Brain microvascular endothelial cell (primary cell): Measurements from ENCODE around the gene HOXB3.

Experiments
- DNase-seq: peaks from one replicate; pipeline ENCODE4 v3.0.0-alpha.2; 2020
- H3K27ac ChIP-seq: fragments of 250-450 bp; sonication (Bioruptor Pico); 2 replicates; pipeline ENCODE4 v1.5.1; 2020; ENCODE audit warnings: mild to moderate bottlenecking, moderate library complexity
- H3K27me3 ChIP-seq: fragments of 250-450 bp; sonication (Bioruptor Pico); replicated peaks from 2 replicates; pipeline ENCODE4 v1.5.1; 2020; ENCODE audit warnings: mild to moderate bottlenecking
- H3K36me3 ChIP-seq: fragments of 250-450 bp; sonication (Bioruptor Pico); replicated peaks from 2 replicates; pipeline ENCODE4 v1.5.1; 2020; ENCODE audit warnings: mild to moderate bottlenecking
- H3K4me3 ChIP-seq: 2 replicates; pipeline ENCODE4 v1.5.1; 2011; ENCODE audit warnings: low read depth, mild to moderate bottlenecking, control low read depth, low read length, moderate library complexity
- in situ Hi-C: cut with HindIII; loops from 2 replicates; pipeline ENCODE4 v1.10.0; 2017; ENCODE audit warnings: low sequenced_read_pairs, low pct_ligation_motif_present
- TF ChIP-seq, protein P1 (sequence below): IDR thresholded peaks from 2 replicates; pipeline ENCODE4 v1.5.1; 2011; ENCODE audit warnings: low read depth, mild to moderate bottlenecking, moderate library complexity, low read length, control low read depth, inconsistent platforms; ENCODE audit errors: missing control alignments

HOXB3 gene

GRCh38 chr17:48532261-48532660, 57.8 kb downstream of the HOXB3 start:
- H3K27me3 ChIP-seq: peaks cover 54% of the 10 kb centered on the region

GRCh38 chr17:48530887-48531272, 59.2 kb downstream of the HOXB3 start, which contains the start of gene HOXB1:
HOXB1 (minus strand) TSS chr17:48531011; CDS start chr17:48530904, 107 bp downstream.
- Histone ChIP-seq H3K27ac (no peak within 1 kb of the TSS), H3K27me3 (peaks cover 68% of the 10 kb centered on the region), H3K36me3 (no peaks in the 10 kb centered on the region), H3K4me3 (no peak within 1 kb of the TSS)
- TF ChIP-seq, protein P1, sequence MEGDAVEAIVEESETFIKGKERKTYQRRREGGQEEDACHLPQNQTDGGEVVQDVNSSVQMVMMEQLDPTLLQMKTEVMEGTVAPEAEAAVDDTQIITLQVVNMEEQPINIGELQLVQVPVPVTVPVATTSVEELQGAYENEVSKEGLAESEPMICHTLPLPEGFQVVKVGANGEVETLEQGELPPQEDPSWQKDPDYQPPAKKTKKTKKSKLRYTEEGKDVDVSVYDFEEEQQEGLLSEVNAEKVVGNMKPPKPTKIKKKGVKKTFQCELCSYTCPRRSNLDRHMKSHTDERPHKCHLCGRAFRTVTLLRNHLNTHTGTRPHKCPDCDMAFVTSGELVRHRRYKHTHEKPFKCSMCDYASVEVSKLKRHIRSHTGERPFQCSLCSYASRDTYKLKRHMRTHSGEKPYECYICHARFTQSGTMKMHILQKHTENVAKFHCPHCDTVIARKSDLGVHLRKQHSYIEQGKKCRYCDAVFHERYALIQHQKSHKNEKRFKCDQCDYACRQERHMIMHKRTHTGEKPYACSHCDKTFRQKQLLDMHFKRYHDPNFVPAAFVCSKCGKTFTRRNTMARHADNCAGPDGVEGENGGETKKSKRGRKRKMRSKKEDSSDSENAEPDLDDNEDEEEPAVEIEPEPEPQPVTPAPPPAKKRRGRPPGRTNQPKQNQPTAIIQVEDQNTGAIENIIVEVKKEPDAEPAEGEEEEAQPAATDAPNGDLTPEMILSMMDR: no peak
- DNase-seq: no peak
- in situ Hi-C loops: no loop called here

More at GRCh38 chr17:48532261-48532660, 57.8 kb downstream of the HOXB3 start:
- no peak for DNase-seq
- H3K27ac ChIP-seq: no peak overlapping the region
- TF ChIP-seq, protein P1: no peak
- no peaks in the 10 kb centered on the region for H3K36me3 ChIP-seq
- in situ Hi-C loops: no loop called here
- no peak overlapping the region for H3K4me3 ChIP-seq

GRCh38 chr17:48530208-48530886, 59.7 kb downstream of the HOXB3 start:
- no peak for DNase-seq
- Histone ChIP-seq H3K27ac (no peak overlapping the region), H3K27me3 (peaks cover 71% of the 10 kb centered on the region), H3K36me3 (no peaks in the 10 kb centered on the region), H3K4me3 (no peak overlapping the region)
- TF ChIP-seq, protein P1: no peak
- in situ Hi-C loops: no loop called here

DNA sequence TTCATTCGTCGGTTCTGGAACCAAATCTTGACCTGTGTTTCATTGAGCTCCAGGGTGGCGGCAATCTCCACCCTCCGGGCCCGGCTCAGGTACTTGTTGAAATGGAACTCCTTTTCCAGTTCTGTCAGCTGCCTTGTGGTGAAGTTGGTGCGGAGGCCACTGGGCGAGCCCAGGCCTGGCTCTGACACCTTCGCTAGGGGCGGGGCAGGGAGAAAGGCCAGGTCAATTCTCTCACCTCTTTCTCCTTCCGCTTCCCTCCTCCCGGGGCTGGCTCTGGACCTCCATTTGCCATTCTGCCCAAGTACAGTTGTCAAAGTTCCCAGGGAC, 60.4 kb downstream of the HOXB3 start:
- no peaks in the 10 kb centered on the region for H3K36me3 ChIP-seq
- in situ Hi-C loops: no loop called here
- H3K27ac ChIP-seq: no peak overlapping the region
- TF ChIP-seq, protein P1: no peak
- DNase-seq: no peak
- H3K4me3 ChIP-seq: no peak overlapping the region
- peaks cover 74% of the 10 kb centered on the region for H3K27me3 ChIP-seq

DNA sequence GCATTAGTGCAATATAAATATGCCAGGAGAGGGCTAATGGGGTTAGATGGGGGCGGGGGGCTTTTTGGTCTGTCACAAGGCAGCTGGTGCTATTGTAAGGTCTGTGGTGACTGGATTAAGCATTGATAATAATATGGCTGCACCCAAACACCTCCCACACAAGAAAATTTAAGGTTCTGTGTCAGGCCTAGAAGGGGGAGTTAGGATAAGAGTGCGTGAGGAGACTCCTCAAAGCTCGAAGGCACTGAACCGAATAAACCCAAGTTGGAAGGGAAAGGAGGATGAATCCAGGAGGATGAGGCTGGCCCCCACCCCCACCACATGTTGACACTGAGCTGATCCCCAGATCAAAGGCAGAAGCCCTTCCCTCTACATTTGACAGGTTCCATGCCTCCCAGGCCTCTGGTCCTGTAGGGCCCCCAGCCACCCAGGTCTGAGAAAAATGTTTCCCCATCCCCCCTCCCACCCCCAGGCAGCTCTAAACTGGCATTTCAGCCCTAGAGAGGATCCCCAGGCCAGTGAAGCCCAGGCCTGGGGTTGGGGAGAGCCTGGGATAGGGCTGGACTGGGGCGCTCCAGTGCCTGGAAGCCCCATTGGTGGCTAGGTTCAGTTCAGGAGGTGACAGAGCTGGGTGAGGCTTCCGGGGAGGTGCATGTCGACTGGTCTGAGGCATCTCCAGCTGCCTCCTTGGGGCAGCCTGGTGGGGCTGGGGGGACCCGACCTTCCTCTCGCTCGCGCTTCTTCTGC, 60.9 kb downstream of the HOXB3 start:
- TF ChIP-seq, protein P1: no peak
- Histone ChIP-seq H3K36me3 (no peaks in the 10 kb centered on the region), H3K27me3 (peaks cover 75% of the 10 kb centered on the region), H3K27ac (no peak overlapping the region), H3K4me3 (no peak overlapping the region)
- DNase-seq: no peak
- in situ Hi-C loops: no loop called here
